Liver (tissue), 9 donors: Measurements from ENCODE around the gene MED12L. TPM values are rescaled to one million over a fixed set of nuclear protein-coding genes. Genes with fewer than 3 reads are reported as not detected.

ENCODE experiments used
- DNase-seq: peaks from one replicate; pipeline ENCODE4 v3.0.0-alpha.2; 2017; ENCODE audit warnings: low spot score
- H3K27ac ChIP-seq, 2 donors: one replicate each; pipeline ENCODE4 v1.7.0; 2013; ENCODE audit warnings: inconsistent platforms in 2 of 2, low read length in 2 of 2, control low read depth in 1 of 2, low read depth in 1 of 2, mild to moderate bottlenecking in 1 of 2
- H3K27me3 ChIP-seq, 4 donors: one replicate each; pipeline versions ENCODE4 v1.6.1 to v1.7.0; 2013; ENCODE audit warnings: low read length in 3 of 4, inconsistent platforms in 1 of 4, mild to moderate bottlenecking in 1 of 4, moderate library complexity in 1 of 4; ENCODE audit not compliant: control insufficient read depth in 4 of 4, insufficient read depth in 4 of 4
- H3K36me3 ChIP-seq, 4 donors: one replicate each; pipeline versions ENCODE4 v1.6.1 to v1.7.0; 2013; ENCODE audit warnings: low read length in 3 of 4, mild to moderate bottlenecking in 3 of 4, low read depth in 1 of 4, moderate library complexity in 1 of 4; ENCODE audit not compliant: control insufficient read depth in 4 of 4, insufficient read depth in 3 of 4
- H3K4me1 ChIP-seq, 4 donors: one replicate each; pipeline versions ENCODE4 v1.6.1 to v1.7.0; 2013; ENCODE audit warnings: low read length in 3 of 4, mild to moderate bottlenecking in 3 of 4, moderate library complexity in 1 of 4; ENCODE audit not compliant: control insufficient read depth in 4 of 4, insufficient read depth in 4 of 4
- H3K4me3 ChIP-seq, 3 donors: one replicate each; pipeline versions ENCODE4 v1.6.1 to v1.7.0; 2013; ENCODE audit warnings: low read length in 3 of 3, control low read depth in 1 of 3, low read depth in 1 of 3, mild to moderate bottlenecking in 1 of 3
- H3K9ac ChIP-seq, 2 donors: one replicate each; pipeline ENCODE4 v1.7.0; 2013; ENCODE audit warnings: low read length in 2 of 2, mild to moderate bottlenecking in 2 of 2, moderate library complexity in 2 of 2, control low read depth in 1 of 2, low read depth in 1 of 2
- H3K9me3 ChIP-seq, 4 donors: one replicate each; pipeline versions ENCODE4 v1.6.1 to v1.7.0; 2013; ENCODE audit warnings: low read length in 3 of 4; ENCODE audit not compliant: control insufficient read depth in 4 of 4
- EGR1 ChIP-seq, 2 donors: IDR thresholded peaks; 2 replicates each; pipeline ENCODE4 v1.6.1; 2016 to 2018; ENCODE audit warnings: antibody characterized with exemption in 2 of 2, low read depth in 2 of 2
- FOXA1 ChIP-seq: IDR thresholded peaks from 2 replicates; pipeline ENCODE4 v1.6.1; 2016; ENCODE audit warnings: antibody characterized with exemption
- FOXA2 ChIP-seq: IDR thresholded peaks from 2 replicates; pipeline ENCODE4 v1.6.1; 2016; ENCODE audit warnings: antibody characterized with exemption
- GABPA ChIP-seq, 2 donors: IDR thresholded peaks in 1 of 2; conservative IDR thresholded peaks in 1 of 2; 2 replicates each; pipeline ENCODE4 v1.6.1; 2016; ENCODE audit warnings: antibody characterized with exemption in 2 of 2, mild to moderate bottlenecking in 1 of 2, moderate library complexity in 1 of 2
- HNF4A ChIP-seq, 2 donors: conservative IDR thresholded peaks; 2 replicates each; pipeline ENCODE4 v1.6.1; 2016; ENCODE audit warnings: antibody characterized with exemption in 2 of 2, mild to moderate bottlenecking in 2 of 2
- HNF4G ChIP-seq: IDR thresholded peaks from 2 replicates; pipeline ENCODE4 v1.6.1; 2016; ENCODE audit warnings: antibody characterized with exemption
- JUND ChIP-seq, 2 donors: IDR thresholded peaks; 2 replicates each; pipeline ENCODE4 v1.6.1; 2016; ENCODE audit warnings: antibody characterized with exemption in 2 of 2
- NR2F2 ChIP-seq: IDR thresholded peaks from 2 replicates; pipeline ENCODE4 v1.6.1; 2016; ENCODE audit warnings: antibody characterized with exemption
- RAD21 ChIP-seq, 2 donors: IDR thresholded peaks; 2 replicates each; pipeline ENCODE4 v1.6.1; 2016; ENCODE audit warnings: antibody characterized with exemption in 2 of 2, mild to moderate bottlenecking in 2 of 2
- SP1 ChIP-seq: IDR thresholded peaks from 2 replicates; pipeline ENCODE4 v1.6.1; 2018; ENCODE audit warnings: antibody characterized with exemption, mild to moderate bottlenecking
- TAF1 ChIP-seq: conservative IDR thresholded peaks from 2 replicates; pipeline ENCODE4 v1.6.1; 2016; ENCODE audit warnings: antibody characterized with exemption, mild to moderate bottlenecking
- YY1 ChIP-seq: IDR thresholded peaks from 2 replicates; pipeline ENCODE4 v1.6.1; 2016; ENCODE audit warnings: antibody characterized with exemption, mild to moderate bottlenecking
- WGBS: extraction: QIAGEN DNeasy Blood & Tissue Kit; methylation state at CpG from one replicate; pipeline ENCODE4 v1.1.7; 2013; 5-methylcytosine and 5-hydroxymethylcytosine counted together
- polyA plus RNA-seq, 2 donors: library from polyadenylated mRNA; stranded (reverse) in 1 of 2; unstranded in 1 of 2; fragments of 200-250 nt in 1 of 2; fragments of >200 nt in 1 of 2; fragmentation: Nextera tagmentation in 1 of 2; extraction: Ambion mirVana in 1 of 2; gene quantifications; one replicate each; pipeline versions ENCODE4 v1.2.1 to v1.2.3, GENCODE V29; 2013 to 2015
- total RNA-seq, 2 donors: library from RNA; depleted of rRNA; stranded (reverse); fragments of >200 nt; gene quantifications; one replicate each; pipeline ENCODE4 v1.2.3, GENCODE V29; 2014
- TF ChIP-seq, protein P1 (sequence below): IDR thresholded peaks from 2 replicates; pipeline ENCODE4 v1.6.1; 2016; ENCODE audit warnings: antibody characterized with exemption
- TF ChIP-seq, protein P2 (sequence below): IDR thresholded peaks from 2 replicates; pipeline ENCODE4 v1.6.1; 2016; ENCODE audit warnings: antibody characterized with exemption
- TF ChIP-seq, protein P3 (sequence below): IDR thresholded peaks from 2 replicates; pipeline ENCODE4 v1.6.1; 2016; ENCODE audit warnings: antibody characterized with exemption, mild to moderate bottlenecking
- TF ChIP-seq, protein P4 (sequence below): IDR thresholded peaks from 2 replicates; pipeline ENCODE4 v1.6.1; 2016; ENCODE audit warnings: antibody characterized with exemption
- TF ChIP-seq, protein P5 (sequence below): fragments of 150-350 bp; IDR thresholded peaks from 2 replicates; pipeline ENCODE4 v1.5.1; 2017; ENCODE audit warnings: improper control_type of control experiment, low read depth, low read length; ENCODE audit not compliant: missing input control
- donor health status: healthy.
- donor health status: healthy.
- donor health status: healthy.
- donor health status: healthy.
- donor health status: healthy.

Gene MED12L
- total and polyA plus RNA-seq, 4 donors: 0.02 to 2.1 (median 0.49) TPM

DNA sequence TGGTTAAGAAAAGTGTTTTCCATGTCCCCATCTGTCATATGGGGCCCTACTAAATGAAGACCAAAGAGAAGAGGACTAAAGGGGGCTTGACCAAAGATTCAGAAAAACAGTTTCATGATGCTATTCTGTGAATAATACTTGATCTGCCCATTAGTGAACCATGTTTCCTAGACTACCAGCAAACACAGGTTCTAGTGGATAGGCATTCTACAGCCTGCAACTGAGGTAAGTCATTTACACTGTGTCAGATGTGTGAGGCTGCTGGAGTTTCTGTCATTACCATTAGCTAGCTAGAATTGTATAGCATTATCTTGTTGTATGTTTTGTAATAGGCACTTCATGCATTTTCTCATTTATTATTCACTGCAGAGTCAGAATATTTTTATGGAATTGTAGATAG is 111.0 kb downstream of the MED12L start:
- no peaks in the 10 kb centered on the region for H3K36me3 ChIP-seq
- H3K9ac ChIP-seq: no peak overlapping the region
- no peak overlapping the region for H3K4me3 ChIP-seq
- peaks cover 5 to 16% (median 11%) of the 10 kb centered on the region in 4 donors for H3K4me1 ChIP-seq
- H3K9me3 ChIP-seq: no peaks in the 10 kb centered on the region
- no peak for DNase-seq
- TF ChIP-seq, protein P1, sequence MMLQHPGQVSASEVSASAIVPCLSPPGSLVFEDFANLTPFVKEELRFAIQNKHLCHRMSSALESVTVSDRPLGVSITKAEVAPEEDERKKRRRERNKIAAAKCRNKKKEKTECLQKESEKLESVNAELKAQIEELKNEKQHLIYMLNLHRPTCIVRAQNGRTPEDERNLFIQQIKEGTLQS: no peak
- TF ChIP-seq HNF4A (conservative IDR thresholded peaks at IDR 0.05) (no peak), HNF4G (no peak), FOXA2 (no peak), YY1 (no peak), SP1 (no peak), EGR1 (IDR thresholded peaks at IDR 0.05; ENCODE audit: low read depth in 2 of 2) (no peak), RAD21 (IDR thresholded peaks at IDR 0.05) (no peak), FOXA1 (no peak), GABPA (IDR thresholded peaks at IDR 0.05 in 1 of 2, conservative IDR thresholded peaks at IDR 0.05 in 1 of 2) (no peak), NR2F2 (no peak), JUND (IDR thresholded peaks at IDR 0.05) (no peak), TAF1 (no peak)
- TF ChIP-seq, protein P2, sequence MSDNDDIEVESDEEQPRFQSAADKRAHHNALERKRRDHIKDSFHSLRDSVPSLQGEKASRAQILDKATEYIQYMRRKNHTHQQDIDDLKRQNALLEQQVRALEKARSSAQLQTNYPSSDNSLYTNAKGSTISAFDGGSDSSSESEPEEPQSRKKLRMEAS: no peak
- TF ChIP-seq, protein P3, sequence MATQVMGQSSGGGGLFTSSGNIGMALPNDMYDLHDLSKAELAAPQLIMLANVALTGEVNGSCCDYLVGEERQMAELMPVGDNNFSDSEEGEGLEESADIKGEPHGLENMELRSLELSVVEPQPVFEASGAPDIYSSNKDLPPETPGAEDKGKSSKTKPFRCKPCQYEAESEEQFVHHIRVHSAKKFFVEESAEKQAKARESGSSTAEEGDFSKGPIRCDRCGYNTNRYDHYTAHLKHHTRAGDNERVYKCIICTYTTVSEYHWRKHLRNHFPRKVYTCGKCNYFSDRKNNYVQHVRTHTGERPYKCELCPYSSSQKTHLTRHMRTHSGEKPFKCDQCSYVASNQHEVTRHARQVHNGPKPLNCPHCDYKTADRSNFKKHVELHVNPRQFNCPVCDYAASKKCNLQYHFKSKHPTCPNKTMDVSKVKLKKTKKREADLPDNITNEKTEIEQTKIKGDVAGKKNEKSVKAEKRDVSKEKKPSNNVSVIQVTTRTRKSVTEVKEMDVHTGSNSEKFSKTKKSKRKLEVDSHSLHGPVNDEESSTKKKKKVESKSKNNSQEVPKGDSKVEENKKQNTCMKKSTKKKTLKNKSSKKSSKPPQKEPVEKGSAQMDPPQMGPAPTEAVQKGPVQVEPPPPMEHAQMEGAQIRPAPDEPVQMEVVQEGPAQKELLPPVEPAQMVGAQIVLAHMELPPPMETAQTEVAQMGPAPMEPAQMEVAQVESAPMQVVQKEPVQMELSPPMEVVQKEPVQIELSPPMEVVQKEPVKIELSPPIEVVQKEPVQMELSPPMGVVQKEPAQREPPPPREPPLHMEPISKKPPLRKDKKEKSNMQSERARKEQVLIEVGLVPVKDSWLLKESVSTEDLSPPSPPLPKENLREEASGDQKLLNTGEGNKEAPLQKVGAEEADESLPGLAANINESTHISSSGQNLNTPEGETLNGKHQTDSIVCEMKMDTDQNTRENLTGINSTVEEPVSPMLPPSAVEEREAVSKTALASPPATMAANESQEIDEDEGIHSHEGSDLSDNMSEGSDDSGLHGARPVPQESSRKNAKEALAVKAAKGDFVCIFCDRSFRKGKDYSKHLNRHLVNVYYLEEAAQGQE: no peak
- TF ChIP-seq, protein P4, sequence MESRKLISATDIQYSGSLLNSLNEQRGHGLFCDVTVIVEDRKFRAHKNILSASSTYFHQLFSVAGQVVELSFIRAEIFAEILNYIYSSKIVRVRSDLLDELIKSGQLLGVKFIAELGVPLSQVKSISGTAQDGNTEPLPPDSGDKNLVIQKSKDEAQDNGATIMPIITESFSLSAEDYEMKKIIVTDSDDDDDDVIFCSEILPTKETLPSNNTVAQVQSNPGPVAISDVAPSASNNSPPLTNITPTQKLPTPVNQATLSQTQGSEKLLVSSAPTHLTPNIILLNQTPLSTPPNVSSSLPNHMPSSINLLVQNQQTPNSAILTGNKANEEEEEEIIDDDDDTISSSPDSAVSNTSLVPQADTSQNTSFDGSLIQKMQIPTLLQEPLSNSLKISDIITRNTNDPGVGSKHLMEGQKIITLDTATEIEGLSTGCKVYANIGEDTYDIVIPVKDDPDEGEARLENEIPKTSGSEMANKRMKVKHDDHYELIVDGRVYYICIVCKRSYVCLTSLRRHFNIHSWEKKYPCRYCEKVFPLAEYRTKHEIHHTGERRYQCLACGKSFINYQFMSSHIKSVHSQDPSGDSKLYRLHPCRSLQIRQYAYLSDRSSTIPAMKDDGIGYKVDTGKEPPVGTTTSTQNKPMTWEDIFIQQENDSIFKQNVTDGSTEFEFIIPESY: no peak
- TF ChIP-seq, protein P5, sequence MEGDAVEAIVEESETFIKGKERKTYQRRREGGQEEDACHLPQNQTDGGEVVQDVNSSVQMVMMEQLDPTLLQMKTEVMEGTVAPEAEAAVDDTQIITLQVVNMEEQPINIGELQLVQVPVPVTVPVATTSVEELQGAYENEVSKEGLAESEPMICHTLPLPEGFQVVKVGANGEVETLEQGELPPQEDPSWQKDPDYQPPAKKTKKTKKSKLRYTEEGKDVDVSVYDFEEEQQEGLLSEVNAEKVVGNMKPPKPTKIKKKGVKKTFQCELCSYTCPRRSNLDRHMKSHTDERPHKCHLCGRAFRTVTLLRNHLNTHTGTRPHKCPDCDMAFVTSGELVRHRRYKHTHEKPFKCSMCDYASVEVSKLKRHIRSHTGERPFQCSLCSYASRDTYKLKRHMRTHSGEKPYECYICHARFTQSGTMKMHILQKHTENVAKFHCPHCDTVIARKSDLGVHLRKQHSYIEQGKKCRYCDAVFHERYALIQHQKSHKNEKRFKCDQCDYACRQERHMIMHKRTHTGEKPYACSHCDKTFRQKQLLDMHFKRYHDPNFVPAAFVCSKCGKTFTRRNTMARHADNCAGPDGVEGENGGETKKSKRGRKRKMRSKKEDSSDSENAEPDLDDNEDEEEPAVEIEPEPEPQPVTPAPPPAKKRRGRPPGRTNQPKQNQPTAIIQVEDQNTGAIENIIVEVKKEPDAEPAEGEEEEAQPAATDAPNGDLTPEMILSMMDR: no peak
- no peaks in the 10 kb centered on the region for H3K27me3 ChIP-seq
- H3K27ac ChIP-seq: no peak overlapping the region

DNA sequence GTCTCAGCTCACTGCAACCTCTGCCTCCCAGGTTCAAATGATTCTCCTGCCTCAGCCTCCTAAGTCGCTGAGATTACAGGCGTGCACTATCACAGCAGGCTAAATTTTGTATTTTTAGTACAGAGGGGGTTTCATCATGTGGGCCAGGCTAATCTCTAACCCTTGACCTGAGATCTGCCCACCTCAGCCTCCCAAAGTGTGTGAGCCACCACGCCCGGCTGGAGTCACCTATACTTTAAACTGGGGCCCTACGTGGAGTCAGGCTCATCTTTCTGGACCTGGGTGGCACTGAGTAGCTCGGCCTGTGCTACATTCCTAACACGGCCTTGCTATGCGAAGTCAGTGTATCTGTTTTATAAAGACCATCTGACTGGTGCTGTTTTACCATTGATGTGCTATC is 111.8 kb downstream of the MED12L start:
- no peaks in the 10 kb centered on the region for H3K36me3 ChIP-seq
- no peak overlapping the region for H3K4me3 ChIP-seq
- H3K9ac ChIP-seq: no peak overlapping the region
- H3K4me1 ChIP-seq: peaks cover 5 to 16% (median 11%) of the 10 kb centered on the region in 4 donors
- no peaks in the 10 kb centered on the region for H3K27me3 ChIP-seq
- WGBS: 94% methylated on average over 8 of the region's 8 CpGs
- H3K27ac ChIP-seq: no peak overlapping the region
- no peaks in the 10 kb centered on the region for H3K9me3 ChIP-seq
- TF ChIP-seq JUND (IDR thresholded peaks at IDR 0.05) (no peak), FOXA1 (no peak), NR2F2 (no peak), SP1 (no peak), TAF1 (no peak), EGR1 (IDR thresholded peaks at IDR 0.05; ENCODE audit: low read depth in 2 of 2) (no peak)
- TF ChIP-seq, protein P4: no peak
- no peak for DNase-seq
